ENCODE results near the gene KCNIP3.
"Not testable (repeated sequence)": the region's sequence is repeated elsewhere in the genome, so short reads cannot be mapped to it uniquely, and the experiment has no call there.

KCNIP3 gene

GRCh38 chr2:95268211-95269035 lies 28.7 kb upstream of the KCNIP3 start:
- Histone ChIP-seq H3K9ac (ENCODE audit: low read depth, low read length) (no peak overlapping the region), H3K4me1 (ENCODE audit: insufficient read depth, low read length) (no peaks in the 10 kb centered on the region), H3K36me3 (ENCODE audit: insufficient read depth, low read length) (no peaks in the 10 kb centered on the region), H4K20me1 (ENCODE audit: insufficient read depth, low read length) (peaks cover 2% of the 10 kb centered on the region; the same call in 1 of the 2 replicates), H3K27me3 (ENCODE audit: insufficient read depth, low read length, poor library complexity) (no peaks in the 10 kb centered on the region), H3K9me3 (ENCODE audit: insufficient read depth, low read length, severe bottlenecking) (no peaks in the 10 kb centered on the region), H3K79me2 (ENCODE audit: insufficient read depth, low read length) (no peaks in the 10 kb centered on the region), H3K27ac (ENCODE audit: low read length) (no peak overlapping the region), H3K4me3 (ENCODE audit: low read depth in 1 of 2, low read length in 2 of 2) (no peak overlapping the region), H3K4me2 (ENCODE audit: insufficient read depth, low read length) (no peak overlapping the region), H2AFZ (ENCODE audit: low read depth, low read length) (no peak overlapping the region)
- ATAC-seq (ENCODE audit: insufficient read depth, low read depth) (no peak), DNase-seq (no peak)
- TF ChIP-seq CTCF (IDR thresholded peaks at IDR 0.05; ENCODE audit: borderline replicate concordance, extremely low read depth, low read length, poor library complexity, severe bottlenecking) = no peak
- no peak for TF ChIP-seq EZH2 (IDR thresholded peaks at IDR 0.05; ENCODE audit: borderline replicate concordance, low read depth, low read length, severe bottlenecking)

- no peak for ATAC-seq (ENCODE audit: insufficient read depth, low read depth)
- Histone ChIP-seq H3K4me3 (ENCODE audit: low read depth in 1 of 2, low read length in 2 of 2) (no peak overlapping the region), H3K9me3 (ENCODE audit: insufficient read depth, low read length, severe bottlenecking) (no peaks in the 10 kb centered on the region), H3K36me3 (ENCODE audit: insufficient read depth, low read length) (no peaks in the 10 kb centered on the region), H3K27ac (ENCODE audit: low read length) (no peak overlapping the region), H3K79me2 (ENCODE audit: insufficient read depth, low read length) (no peaks in the 10 kb centered on the region), H4K20me1 (ENCODE audit: insufficient read depth, low read length) (peaks cover 2% of the 10 kb centered on the region; the same call in 1 of the 2 replicates), H3K4me1 (ENCODE audit: insufficient read depth, low read length) (no peaks in the 10 kb centered on the region), H2AFZ (ENCODE audit: low read depth, low read length) (no peak overlapping the region), H3K4me2 (ENCODE audit: insufficient read depth, low read length) (no peak overlapping the region), H3K9ac (ENCODE audit: low read depth, low read length) (no peak overlapping the region), H3K27me3 (ENCODE audit: insufficient read depth, low read length, poor library complexity) (no peaks in the 10 kb centered on the region)
- no peak for DNase-seq
- no peak for TF ChIP-seq EZH2 (IDR thresholded peaks at IDR 0.05; ENCODE audit: borderline replicate concordance, low read depth, low read length, severe bottlenecking)
- no peak for TF ChIP-seq CTCF (IDR thresholded peaks at IDR 0.05; ENCODE audit: borderline replicate concordance, extremely low read depth, low read length, poor library complexity, severe bottlenecking)
These were observed 28.0 kb upstream of the KCNIP3 start for GRCh38 chr2:95269036-95269680.

- not testable (repeated sequence) for H3K4me1 ChIP-seq (ENCODE audit: insufficient read depth, low read length); H3K4me2 ChIP-seq (ENCODE audit: insufficient read depth, low read length); H4K20me1 ChIP-seq (ENCODE audit: insufficient read depth, low read length); DNase-seq; H3K36me3 ChIP-seq (ENCODE audit: insufficient read depth, low read length); H3K9ac ChIP-seq (ENCODE audit: low read depth, low read length); H3K4me3 ChIP-seq (ENCODE audit: low read depth in 1 of 2, low read length in 2 of 2); H3K79me2 ChIP-seq (ENCODE audit: insufficient read depth, low read length); H3K27ac ChIP-seq (ENCODE audit: low read length); ATAC-seq (ENCODE audit: insufficient read depth, low read depth); H3K27me3 ChIP-seq (ENCODE audit: insufficient read depth, low read length, poor library complexity); H3K9me3 ChIP-seq (ENCODE audit: insufficient read depth, low read length, severe bottlenecking); H2AFZ ChIP-seq (ENCODE audit: low read depth, low read length)
These were observed 27.4 kb upstream of the KCNIP3 start for GRCh38 chr2:95269745-95270144.

- DNase-seq (no peak), ATAC-seq (ENCODE audit: insufficient read depth, low read depth) (no peak)
- Histone ChIP-seq H3K27ac (ENCODE audit: low read length) (no peak overlapping the region), H4K20me1 (ENCODE audit: insufficient read depth, low read length) (peaks cover 2% of the 10 kb centered on the region; the same call in 1 of the 2 replicates), H3K79me2 (ENCODE audit: insufficient read depth, low read length) (no peaks in the 10 kb centered on the region), H3K4me3 (ENCODE audit: low read depth in 1 of 2, low read length in 2 of 2) (no peak overlapping the region), H3K9me3 (ENCODE audit: insufficient read depth, low read length, severe bottlenecking) (no peaks in the 10 kb centered on the region), H3K9ac (ENCODE audit: low read depth, low read length) (no peak overlapping the region), H3K27me3 (ENCODE audit: insufficient read depth, low read length, poor library complexity) (no peaks in the 10 kb centered on the region), H3K36me3 (ENCODE audit: insufficient read depth, low read length) (no peaks in the 10 kb centered on the region), H3K4me1 (ENCODE audit: insufficient read depth, low read length) (no peaks in the 10 kb centered on the region), H2AFZ (ENCODE audit: low read depth, low read length) (no peak overlapping the region), H3K4me2 (ENCODE audit: insufficient read depth, low read length) (no peak overlapping the region)
- no peak for TF ChIP-seq CTCF (IDR thresholded peaks at IDR 0.05; ENCODE audit: borderline replicate concordance, extremely low read depth, low read length, poor library complexity, severe bottlenecking)
- TF ChIP-seq EZH2 (IDR thresholded peaks at IDR 0.05; ENCODE audit: borderline replicate concordance, low read depth, low read length, severe bottlenecking) = no peak
These were observed 26.5 kb upstream of the KCNIP3 start for GRCh38 chr2:95270541-95271081.
